ENCODE data around the gene TFEB.

- TF ChIP-seq ZNF529 (tag by site-specific recombination; IDR thresholded peaks at IDR 0.05; ENCODE audit: insufficient replicate concordance) (no peak), TRIM28 (IDR thresholded peaks at IDR 0.05; ENCODE audit: borderline replicate concordance, low read length) (no peak), ZNF530 (tag by site-specific recombination; IDR thresholded peaks at IDR 0.05; ENCODE audit: low read depth) (no peak), YY1 (tag by site-specific recombination; IDR thresholded peaks at IDR 0.05) (no peak), ZNF274 (IDR thresholded peaks at IDR 0.05; ENCODE audit: low read length) (no peak), ZNF274 (tag by site-specific recombination; IDR thresholded peaks at IDR 0.05; ENCODE audit: borderline replicate concordance) (no peak), ZNF24 (tag by site-specific recombination; IDR thresholded peaks at IDR 0.05) (no peak)
- TF ChIP-seq, protein P1, sequence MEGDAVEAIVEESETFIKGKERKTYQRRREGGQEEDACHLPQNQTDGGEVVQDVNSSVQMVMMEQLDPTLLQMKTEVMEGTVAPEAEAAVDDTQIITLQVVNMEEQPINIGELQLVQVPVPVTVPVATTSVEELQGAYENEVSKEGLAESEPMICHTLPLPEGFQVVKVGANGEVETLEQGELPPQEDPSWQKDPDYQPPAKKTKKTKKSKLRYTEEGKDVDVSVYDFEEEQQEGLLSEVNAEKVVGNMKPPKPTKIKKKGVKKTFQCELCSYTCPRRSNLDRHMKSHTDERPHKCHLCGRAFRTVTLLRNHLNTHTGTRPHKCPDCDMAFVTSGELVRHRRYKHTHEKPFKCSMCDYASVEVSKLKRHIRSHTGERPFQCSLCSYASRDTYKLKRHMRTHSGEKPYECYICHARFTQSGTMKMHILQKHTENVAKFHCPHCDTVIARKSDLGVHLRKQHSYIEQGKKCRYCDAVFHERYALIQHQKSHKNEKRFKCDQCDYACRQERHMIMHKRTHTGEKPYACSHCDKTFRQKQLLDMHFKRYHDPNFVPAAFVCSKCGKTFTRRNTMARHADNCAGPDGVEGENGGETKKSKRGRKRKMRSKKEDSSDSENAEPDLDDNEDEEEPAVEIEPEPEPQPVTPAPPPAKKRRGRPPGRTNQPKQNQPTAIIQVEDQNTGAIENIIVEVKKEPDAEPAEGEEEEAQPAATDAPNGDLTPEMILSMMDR (tag by site-specific recombination; IDR thresholded peaks at IDR 0.05), result no peak
- TF ChIP-seq, protein P2, sequence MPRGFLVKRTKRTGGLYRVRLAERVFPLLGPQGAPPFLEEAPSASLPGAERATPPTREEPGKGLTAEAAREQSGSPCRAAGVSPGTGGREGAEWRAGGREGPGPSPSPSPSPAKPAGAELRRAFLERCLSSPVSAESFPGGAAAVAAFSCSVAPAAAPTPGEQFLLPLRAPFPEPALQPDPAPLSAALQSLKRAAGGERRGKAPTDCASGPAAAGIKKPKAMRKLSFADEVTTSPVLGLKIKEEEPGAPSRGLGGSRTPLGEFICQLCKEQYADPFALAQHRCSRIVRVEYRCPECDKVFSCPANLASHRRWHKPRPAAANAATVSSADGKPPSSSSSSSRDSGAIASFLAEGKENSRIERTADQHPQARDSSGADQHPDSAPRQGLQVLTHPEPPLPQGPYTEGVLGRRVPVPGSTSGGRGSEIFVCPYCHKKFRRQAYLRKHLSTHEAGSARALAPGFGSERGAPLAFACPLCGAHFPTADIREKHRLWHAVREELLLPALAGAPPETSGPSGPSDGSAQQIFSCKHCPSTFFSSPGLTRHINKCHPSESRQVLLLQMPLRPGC (tag by site-specific recombination; IDR thresholded peaks at IDR 0.05), result no peak
Measured at GRCh38 chr6:41700463-41701347, 34.7 kb downstream of the TFEB start.
